ENCODE measurements around the gene FAM111A.

FAM111A gene

GRCh38 chr11:59141673-59142460, 789 bp upstream of the FAM111A start:
- no peak for DNase-seq (ENCODE audit: low spot score)

DNA sequence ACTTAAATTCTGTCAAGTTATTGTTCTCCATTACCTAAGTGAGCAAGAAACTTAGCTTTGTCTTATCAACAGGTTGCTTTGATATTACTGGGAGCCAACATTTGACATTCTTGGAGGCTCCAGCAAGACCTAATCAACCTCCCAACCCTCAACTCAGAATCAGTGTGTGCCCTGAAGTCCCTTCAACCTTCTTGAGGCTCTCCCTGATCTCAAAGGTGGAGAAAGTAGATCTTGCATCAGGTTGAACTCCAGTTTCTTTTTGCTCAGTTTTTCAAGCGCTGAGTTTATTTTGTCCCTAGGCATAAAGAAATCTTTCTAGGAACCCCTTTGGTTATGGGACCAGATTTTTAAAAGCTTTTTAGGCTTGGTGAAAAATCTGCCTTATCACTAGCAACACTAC, 1.4 kb downstream of the FAM111A start:
- no peak for DNase-seq (ENCODE audit: low spot score)

- peak; percentile 72 for DNase-seq (ENCODE audit: low spot score)
Measured at GRCh38 chr11:59144579-59145345, 2.1 kb downstream of the FAM111A start.

DNA sequence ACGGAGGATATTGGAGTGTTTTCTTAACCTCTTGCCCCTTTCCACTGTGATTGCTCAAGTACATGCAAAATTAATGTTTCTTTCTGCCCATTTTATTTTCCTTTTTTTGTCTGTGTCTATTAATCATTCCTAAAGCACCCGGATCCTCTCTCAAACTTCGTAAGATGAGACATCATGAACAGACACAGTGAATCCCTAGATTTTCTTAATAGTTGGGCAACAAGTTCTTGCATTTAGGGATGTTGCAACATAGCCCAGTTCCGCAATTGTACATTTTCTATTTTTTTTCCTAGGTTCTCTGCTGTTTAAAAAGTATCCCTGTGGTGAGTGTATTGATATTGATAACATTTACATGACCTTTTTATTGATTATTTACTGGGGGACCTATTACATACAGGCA, 2.9 kb downstream of the FAM111A start:
- no peak for DNase-seq (ENCODE audit: low spot score)

DNA sequence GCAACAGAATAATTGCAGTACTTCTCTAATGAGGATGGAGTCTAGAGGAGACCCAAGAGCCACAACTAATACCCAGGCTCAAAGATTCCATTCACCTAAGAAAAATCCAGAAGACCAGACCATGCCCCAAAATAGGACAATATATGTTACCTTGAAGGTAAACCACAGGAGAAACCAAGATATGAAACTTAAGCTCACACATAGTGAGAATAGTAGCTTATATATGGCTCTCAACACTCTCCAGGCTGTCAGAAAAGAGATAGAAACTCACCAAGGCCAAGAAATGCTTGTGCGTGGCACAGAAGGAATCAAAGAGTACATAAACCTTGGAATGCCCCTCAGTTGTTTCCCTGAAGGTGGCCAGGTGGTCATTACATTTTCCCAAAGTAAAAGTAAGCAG, 9.1 kb downstream of the FAM111A start:
- DNase-seq (ENCODE audit: low spot score), result no peak

DNA sequence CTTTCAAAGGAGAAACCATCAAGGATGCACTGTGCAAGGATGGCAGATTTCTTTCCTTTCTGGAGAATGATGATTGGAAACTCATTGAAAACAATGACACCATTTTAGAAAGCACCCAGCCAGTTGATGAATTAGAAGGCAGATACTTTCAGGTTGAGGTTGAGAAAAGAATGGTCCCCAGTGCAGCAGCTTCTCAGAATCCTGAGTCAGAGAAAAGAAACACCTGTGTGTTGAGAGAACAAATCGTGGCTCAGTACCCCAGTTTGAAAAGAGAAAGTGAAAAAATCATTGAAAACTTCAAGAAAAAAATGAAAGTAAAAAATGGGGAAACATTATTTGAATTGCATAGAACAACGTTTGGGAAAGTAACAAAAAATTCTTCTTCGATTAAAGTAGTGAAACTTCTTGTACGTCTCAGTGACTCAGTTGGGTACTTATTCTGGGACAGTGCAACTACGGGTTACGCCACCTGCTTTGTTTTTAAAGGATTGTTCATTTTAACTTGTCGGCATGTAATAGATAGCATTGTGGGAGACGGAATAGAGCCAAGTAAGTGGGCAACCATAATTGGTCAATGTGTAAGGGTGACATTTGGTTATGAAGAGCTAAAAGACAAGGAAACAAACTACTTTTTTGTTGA, 9.8 kb downstream of the FAM111A start:
- no peak for DNase-seq (ENCODE audit: low spot score)

DNA sequence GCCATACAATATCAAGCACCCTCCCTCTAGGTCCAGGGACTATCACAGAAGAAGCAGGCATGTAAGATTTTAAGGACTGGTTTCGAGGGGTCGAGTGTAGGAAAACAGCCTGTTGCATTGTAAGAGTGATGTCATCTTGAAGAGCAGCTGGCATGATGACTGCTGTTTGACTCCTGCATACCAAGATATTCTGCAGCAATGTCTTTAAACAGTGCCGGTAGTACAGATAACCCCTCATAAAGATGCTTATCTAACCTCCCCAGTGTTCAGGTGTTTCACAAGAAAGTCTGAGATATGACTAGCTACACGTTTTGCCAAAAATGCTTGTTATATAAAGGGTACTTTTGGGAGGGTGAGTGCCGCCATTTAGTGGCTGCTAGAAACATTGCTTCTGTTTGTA, 12.0 kb downstream of the FAM111A start:
- no peak for DNase-seq (ENCODE audit: low spot score)

GRCh38 chr11:59157433-59157832, 14.8 kb downstream of the FAM111A start:
- DNase-seq (ENCODE audit: low spot score), result no peak

GRCh38 chr11:59158206-59159068, 15.8 kb downstream of the FAM111A start:
- DNase-seq (ENCODE audit: low spot score), result peak; percentile 73

GRCh38 chr11:59164028-59164427, 21.4 kb downstream of the FAM111A start:
- DNase-seq (ENCODE audit: low spot score), result no peak

DNA sequence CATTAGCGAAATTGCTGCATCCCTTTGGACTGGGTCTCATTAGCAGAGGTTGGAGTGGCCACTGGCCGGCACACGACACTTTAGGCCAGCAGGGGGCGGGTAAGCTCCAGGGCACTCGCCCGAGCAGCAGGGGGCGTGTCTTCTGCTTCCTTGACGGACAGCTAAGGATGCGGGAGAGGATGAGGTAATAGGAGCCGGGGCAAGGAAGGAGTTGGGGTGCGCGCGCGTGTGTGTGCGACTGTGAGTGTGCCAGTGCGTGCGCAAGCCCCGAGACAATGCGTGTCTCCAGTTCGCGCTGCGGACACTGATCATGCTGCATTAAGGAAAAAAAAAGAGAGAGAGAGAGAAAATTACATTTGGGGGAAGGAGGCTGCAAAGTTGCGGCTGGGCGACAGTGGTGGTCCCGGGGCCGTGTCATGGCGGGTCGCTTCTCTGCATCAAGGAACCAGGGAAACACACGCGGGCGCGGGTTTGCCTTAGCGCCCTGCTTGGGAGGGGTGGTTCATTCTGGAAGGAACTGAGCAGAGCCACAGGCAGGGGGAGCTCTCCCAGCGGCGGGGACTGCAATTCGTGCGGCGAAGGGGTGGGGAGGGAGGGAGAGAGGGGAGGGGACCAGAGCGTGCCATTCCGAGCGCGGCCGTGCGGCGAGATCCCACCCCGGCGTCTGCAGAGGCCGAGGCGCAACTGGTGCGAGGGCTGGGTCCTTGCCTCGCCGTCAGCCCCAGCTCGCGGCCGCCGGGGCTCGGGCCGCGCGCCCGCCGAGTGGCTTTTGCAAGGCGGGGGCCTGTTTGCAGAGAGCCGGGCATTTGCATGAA, 29.1 kb downstream of the FAM111A start, which contains the start of gene DTX4:
Gene DTX4, plus strand, starts transcription at position 625 of the 815 bp plus-strand sequence. CDS start 464 bp downstream, outside the sequence.
- DNase-seq (ENCODE audit: low spot score), result peak; percentile 87

GRCh38 chr11:59172345-59173079, 29.9 kb downstream of the FAM111A start:
- DNase-seq (ENCODE audit: low spot score), result peak; percentile 29

DNA sequence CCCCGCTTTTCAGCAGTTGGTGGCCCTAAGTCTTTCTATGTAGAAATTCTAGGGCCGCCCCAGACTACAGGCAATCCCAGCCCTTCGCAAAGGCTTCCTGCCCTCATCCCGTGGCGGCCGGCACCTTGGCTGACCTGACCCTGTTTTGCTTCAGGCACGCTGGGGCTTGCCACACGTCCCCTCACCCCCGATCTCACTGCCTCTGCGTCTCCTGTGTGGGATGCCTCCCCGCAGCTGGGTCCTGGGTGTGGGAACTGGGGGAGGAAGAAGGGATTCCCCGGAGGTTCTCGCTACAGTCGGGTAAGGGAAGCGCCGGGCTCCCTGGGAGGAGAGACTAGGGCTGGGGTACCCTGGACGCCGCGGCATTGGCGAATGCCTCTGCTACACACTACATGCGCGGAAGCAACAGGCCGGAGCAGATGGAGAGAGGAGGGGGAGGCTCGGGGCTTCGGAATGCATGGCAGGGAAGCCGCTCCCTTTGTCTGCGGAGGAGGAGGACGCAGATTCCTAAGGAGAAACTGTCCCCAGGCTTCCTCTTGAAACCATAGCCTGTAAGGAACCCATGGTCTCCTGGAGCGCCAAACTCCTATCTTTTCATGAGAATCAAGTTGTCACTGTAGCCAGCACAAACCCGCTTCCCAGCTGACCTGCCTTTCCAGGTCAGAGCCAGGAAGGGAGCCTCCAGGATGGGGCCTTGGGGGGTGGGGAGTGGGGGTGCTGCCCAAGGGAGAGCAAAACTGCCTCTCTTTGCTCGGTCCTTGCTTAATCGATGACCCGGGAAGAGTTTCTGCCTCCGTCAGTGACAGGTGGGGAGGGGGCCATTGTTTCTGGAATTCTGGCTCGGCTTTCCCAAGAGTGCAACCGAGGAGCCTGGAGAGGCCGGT, 30.7 kb downstream of the FAM111A start:
- DNase-seq (ENCODE audit: low spot score), result peak; percentile 18

GRCh38 chr11:59173964-59174663, 31.5 kb downstream of the FAM111A start:
- DNase-seq (ENCODE audit: low spot score), result peak; percentile 54

GRCh38 chr11:59174664-59175033, 32.0 kb downstream of the FAM111A start:
- no peak for DNase-seq (ENCODE audit: low spot score)

DNA sequence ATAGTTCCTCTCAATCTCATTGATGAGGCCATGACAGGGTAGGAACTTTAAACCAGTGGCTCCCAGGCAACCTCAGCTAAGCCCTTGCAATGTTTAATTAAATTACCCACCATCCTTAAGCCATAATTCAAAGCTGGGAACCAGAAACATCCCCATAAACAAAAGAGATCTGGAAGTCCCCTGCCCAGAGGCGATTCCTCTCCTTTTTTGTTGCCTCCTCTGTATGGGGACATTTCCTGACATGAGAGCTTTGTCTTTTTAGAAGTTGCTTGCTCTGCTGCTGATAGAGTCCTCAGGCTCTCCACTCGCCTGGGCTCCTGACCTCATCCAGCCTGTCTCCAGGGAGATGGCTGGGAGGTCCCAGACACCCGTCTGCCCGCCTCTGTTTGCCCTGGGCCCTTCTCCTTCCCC, 32.4 kb downstream of the FAM111A start:
- no peak for DNase-seq (ENCODE audit: low spot score)

- no peak for DNase-seq (ENCODE audit: low spot score)
Measured at GRCh38 chr11:59176330-59176729, 33.7 kb downstream of the FAM111A start.

DNA sequence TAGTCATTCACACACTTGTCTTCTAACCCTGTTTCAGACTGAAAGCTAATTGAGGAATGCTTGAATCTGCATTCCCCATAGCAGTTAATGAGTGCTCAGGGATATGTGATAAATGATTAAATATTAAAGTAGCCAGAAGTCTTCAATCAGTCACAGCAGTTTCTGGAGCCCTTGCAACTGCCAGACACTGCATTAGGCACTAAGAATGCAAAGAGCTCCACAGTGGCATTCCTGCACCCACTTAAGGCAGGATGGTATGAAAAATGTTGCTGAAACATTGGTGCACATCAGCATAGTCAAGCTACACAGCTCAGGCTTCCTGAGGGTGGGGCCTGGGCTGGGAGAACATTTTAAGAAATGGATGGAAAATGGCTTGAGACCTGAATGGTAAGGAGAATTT, 35.7 kb downstream of the FAM111A start:
- DNase-seq (ENCODE audit: low spot score), result no peak

- no peak for DNase-seq (ENCODE audit: low spot score)
Measured at GRCh38 chr11:59179121-59179520, 36.5 kb downstream of the FAM111A start.

All from iPS-NIHi11 (cell line).